Right lobe of liver (tissue), 6 donors: Measurements from ENCODE around the gene CUL3. TPM values are rescaled to one million over a fixed set of nuclear protein-coding genes. Genes with fewer than 3 reads are reported as not detected.

ENCODE experiments used
- ATAC-seq, 4 donors: fragments of 200-7000 bp; cut with Tn5 transposase; one replicate each; pipeline ENCODE4 v1.9.1; 2020; ENCODE audit warnings: mild to moderate bottlenecking in 4 of 4, moderate library complexity in 4 of 4
- DNase-seq, 3 donors: peaks; one replicate each; pipeline ENCODE4 v3.0.0-alpha.2; 2020
- H3K27ac ChIP-seq, 3 donors: fragments of 200-600 bp; one replicate each; pipeline ENCODE4 v1.8.0; 2022
- H3K27me3 ChIP-seq, 2 donors: fragments of 200-600 bp; one replicate each; pipeline ENCODE4 v1.8.0; 2022
- H3K36me3 ChIP-seq, 4 donors: fragments of 200-600 bp; sonication (generic) in 1 of 4; one replicate each; pipeline versions ENCODE4 v1.5.1 to v1.8.0; 2017 to 2022; ENCODE audit warnings: control low read depth in 1 of 4
- H3K4me1 ChIP-seq, 4 donors: fragments of 200-600 bp; sonication (generic) in 1 of 4; one replicate each; pipeline versions ENCODE4 v1.5.1 to v1.8.0; 2017 to 2022; ENCODE audit warnings: control low read depth in 1 of 4
- H3K4me3 ChIP-seq, 3 donors: fragments of 200-600 bp; one replicate each; pipeline ENCODE4 v1.8.0; 2022
- H3K9me3 ChIP-seq, 4 donors: fragments of 200-600 bp; sonication (generic) in 1 of 4; one replicate each; pipeline versions ENCODE4 v1.5.1 to v1.8.0; 2017 to 2022; ENCODE audit warnings: control low read depth in 1 of 4
- POLR2A ChIP-seq: fragments of 450-650 bp; IDR thresholded peaks from one replicate; pipeline ENCODE4 v1.6.1; 2017; ENCODE audit warnings: antibody characterized with exemption, mild to moderate bottlenecking
- WGBS: methylation state at CpG from one replicate; pipeline ENCODE4 v1.1.6; 2018; ENCODE audit warnings: low coverage, low lambda C conversion rate; ENCODE audit not compliant: insufficient coverage; ENCODE audit errors: missing lambda C conversion rate; 5-methylcytosine and 5-hydroxymethylcytosine counted together
- intact Hi-C, 2 donors: fragments of 100-400 bp; cut with DNase I; formaldehyde crosslinking; loops; one replicate each; pipeline versions ENCODE4 v1.11.2 to v1.14.1; 2022
- total RNA-seq, 6 experiments: library from RNA; depleted of rRNA in 2 of 6; stranded (reverse); fragments of >200 nt in 2 of 6; fragmentation: NEBNext Ultra II Directional in 3 of 6; extraction: Animal tissue kit (Norgen Biotek cat#: 25700) in 3 of 6; gene quantifications; one replicate each; pipeline versions ENCODE4 v1.1.0 to v1.2.4, GENCODE V29; 2016 to 2023
- TF ChIP-seq, protein P1 (sequence below), 4 donors: fragments of 200-600 bp in 3 of 4; fragments of 450-650 bp in 1 of 4; IDR thresholded peaks; one replicate each; pipeline versions ENCODE4 v1.5.1 to v1.8.0; 2016 to 2022; ENCODE audit warnings: antibody characterized with exemption in 4 of 4, mild to moderate bottlenecking in 2 of 4
- donor health status: DM: no; HTN: yes; CAD: no.
- donor health status: DM: no; HTN: no; CAD: no.
- donor health status: DM: no; HTN: no; CAD: no.
- donor health status: DM: no; HTN: yes; CAD: no.
- donor health status: DM: no; HTN: yes; CAD: no.

Gene CUL3
- total RNA-seq, 6 experiments from 2014 or later, result 30.3 to 46.2 (median 40.3) TPM

DNA sequence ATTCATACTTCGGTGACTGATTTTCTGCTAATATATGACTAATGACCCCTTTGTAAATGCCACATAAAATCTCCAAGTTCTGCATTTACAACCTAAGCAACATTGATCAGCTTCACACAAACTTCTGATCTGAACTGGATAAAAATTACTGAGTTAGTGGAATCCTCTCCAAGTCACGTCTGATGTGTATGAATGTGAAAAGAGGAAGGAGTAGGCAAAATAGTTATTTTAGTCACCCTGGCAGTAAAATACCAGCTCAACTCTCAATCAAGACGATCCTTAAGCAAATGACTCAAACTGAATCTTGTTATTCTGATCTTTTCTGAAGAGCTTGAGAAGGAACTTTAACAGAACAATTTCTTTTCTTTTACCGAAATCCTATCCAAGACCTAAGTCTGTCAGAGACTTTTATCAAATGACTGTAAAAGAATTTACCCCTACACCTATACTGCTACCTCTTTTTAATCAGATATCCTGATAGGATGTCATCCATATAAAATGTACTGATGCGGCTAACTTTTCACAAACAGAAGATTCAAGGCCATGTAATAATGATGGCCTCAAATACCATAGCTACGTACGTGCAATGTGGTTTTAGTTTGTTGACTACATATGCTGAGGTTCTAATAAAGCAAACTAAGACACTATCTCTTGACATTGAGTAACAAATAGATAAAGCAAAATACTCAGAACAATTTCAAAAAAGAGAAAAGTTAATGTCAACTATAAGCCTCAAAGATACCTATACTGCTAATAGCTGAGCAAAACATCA lies 23.7 kb downstream of the CUL3 start:
- Histone ChIP-seq H3K27ac (no peak overlapping the region), H3K36me3 (no peaks in the 10 kb centered on the region), H3K4me1 (peaks cover 0 to 7% (median 0%) of the 10 kb centered on the region in 4 donors), H3K27me3 (no peaks in the 10 kb centered on the region), H3K4me3 (no peak overlapping the region), H3K9me3 (no peaks in the 10 kb centered on the region)
- 69% methylated on average over 7 of the region's 7 CpGs for WGBS
- DNase-seq, result no peak
- intact Hi-C loops, result no loop called here
- ATAC-seq, result no peak
- TF ChIP-seq, protein P1, sequence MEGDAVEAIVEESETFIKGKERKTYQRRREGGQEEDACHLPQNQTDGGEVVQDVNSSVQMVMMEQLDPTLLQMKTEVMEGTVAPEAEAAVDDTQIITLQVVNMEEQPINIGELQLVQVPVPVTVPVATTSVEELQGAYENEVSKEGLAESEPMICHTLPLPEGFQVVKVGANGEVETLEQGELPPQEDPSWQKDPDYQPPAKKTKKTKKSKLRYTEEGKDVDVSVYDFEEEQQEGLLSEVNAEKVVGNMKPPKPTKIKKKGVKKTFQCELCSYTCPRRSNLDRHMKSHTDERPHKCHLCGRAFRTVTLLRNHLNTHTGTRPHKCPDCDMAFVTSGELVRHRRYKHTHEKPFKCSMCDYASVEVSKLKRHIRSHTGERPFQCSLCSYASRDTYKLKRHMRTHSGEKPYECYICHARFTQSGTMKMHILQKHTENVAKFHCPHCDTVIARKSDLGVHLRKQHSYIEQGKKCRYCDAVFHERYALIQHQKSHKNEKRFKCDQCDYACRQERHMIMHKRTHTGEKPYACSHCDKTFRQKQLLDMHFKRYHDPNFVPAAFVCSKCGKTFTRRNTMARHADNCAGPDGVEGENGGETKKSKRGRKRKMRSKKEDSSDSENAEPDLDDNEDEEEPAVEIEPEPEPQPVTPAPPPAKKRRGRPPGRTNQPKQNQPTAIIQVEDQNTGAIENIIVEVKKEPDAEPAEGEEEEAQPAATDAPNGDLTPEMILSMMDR (IDR thresholded peaks at IDR 0.05), result no peak
- no peak for TF ChIP-seq POLR2A

- ATAC-seq, result no peak
- Histone ChIP-seq H3K36me3 (no peaks in the 10 kb centered on the region), H3K4me3 (no peak overlapping the region), H3K27me3 (no peaks in the 10 kb centered on the region), H3K9me3 (no peaks in the 10 kb centered on the region), H3K4me1 (peaks cover 0 to 7% (median 0%) of the 10 kb centered on the region in 4 donors), H3K27ac (no peak overlapping the region)
- WGBS, result 91% methylated on average over 2 of the region's 2 CpGs
- no peak for DNase-seq
- TF ChIP-seq, protein P1 (IDR thresholded peaks at IDR 0.05), result no peak
- TF ChIP-seq POLR2A, result no peak
- intact Hi-C loops, result no loop called here
Measured at GRCh38 chr2:224560549-224560948, 24.6 kb downstream of the CUL3 start.

- WGBS, result 98% methylated on average over 2 of the region's 2 CpGs
- no peak for ATAC-seq
- Histone ChIP-seq H3K4me3 (no peak overlapping the region), H3K9me3 (no peaks in the 10 kb centered on the region), H3K4me1 (peaks cover 0 to 7% (median 0%) of the 10 kb centered on the region in 4 donors), H3K36me3 (no peaks in the 10 kb centered on the region), H3K27me3 (no peaks in the 10 kb centered on the region), H3K27ac (no peak overlapping the region)
- TF ChIP-seq POLR2A, result no peak
- TF ChIP-seq, protein P1 (IDR thresholded peaks at IDR 0.05), result no peak
- no peak for DNase-seq
- intact Hi-C loops, result no loop called here
Measured at GRCh38 chr2:224557610-224558009, 27.6 kb downstream of the CUL3 start.

GRCh38 chr2:224556381-224556780 lies 28.8 kb downstream of the CUL3 start:
- Histone ChIP-seq H3K4me3 (no peak overlapping the region), H3K9me3 (no peaks in the 10 kb centered on the region), H3K4me1 (peaks cover 0 to 7% (median 0%) of the 10 kb centered on the region in 4 donors), H3K27ac (no peak overlapping the region), H3K27me3 (no peaks in the 10 kb centered on the region), H3K36me3 (no peaks in the 10 kb centered on the region)
- DNase-seq, result no peak
- intact Hi-C loops, result no loop called here
- ATAC-seq, result no peak
- TF ChIP-seq, protein P1 (IDR thresholded peaks at IDR 0.05), result no peak
- no peak for TF ChIP-seq POLR2A
